ENCODE measurements around the gene PFN3.

The PFN3 gene

DNA sequence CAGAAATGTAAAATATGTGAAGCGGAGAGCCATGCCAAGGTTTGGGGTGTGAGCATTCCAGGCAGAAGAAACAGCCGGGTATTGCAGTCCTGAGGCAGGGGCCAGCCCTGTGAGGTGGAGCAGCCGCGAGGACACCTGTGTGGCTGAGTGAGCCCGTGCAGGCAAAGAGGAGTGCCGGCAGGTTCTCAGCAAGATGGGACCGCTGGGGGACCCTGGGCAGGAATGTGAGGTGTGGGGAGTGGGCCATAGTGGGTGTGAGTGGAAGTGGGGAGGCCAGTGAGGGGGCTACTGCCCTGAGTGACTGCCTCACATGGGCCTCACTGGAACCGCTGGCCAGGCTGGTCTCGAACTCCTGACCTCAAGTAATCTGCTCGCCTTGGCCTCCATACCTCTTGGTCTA lies 38.0 kb upstream of the PFN3 start:
- no peak for DNase-seq (ENCODE audit: low read depth, low spot score)

DNA sequence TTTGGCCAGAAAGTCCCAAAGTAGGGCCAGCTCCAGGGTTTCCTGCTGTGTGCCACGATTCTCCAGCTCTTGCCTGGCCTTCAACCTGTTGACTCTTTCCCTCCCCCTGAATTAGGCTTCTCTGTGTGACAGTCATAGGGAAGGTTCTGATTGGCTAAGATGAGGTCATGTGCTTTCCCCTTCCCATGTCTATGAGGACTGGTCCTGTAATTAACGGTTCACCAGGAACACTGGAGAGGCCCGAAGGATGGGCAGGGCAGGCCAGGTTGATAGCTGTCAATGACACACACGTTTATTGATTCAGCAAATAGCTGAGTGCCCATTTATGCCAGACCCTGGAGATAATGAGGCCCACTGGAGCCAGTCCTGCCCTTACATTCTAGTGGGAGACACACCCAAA lies 37.2 kb upstream of the PFN3 start:
- no peak for DNase-seq (ENCODE audit: low read depth, low spot score)

DNA sequence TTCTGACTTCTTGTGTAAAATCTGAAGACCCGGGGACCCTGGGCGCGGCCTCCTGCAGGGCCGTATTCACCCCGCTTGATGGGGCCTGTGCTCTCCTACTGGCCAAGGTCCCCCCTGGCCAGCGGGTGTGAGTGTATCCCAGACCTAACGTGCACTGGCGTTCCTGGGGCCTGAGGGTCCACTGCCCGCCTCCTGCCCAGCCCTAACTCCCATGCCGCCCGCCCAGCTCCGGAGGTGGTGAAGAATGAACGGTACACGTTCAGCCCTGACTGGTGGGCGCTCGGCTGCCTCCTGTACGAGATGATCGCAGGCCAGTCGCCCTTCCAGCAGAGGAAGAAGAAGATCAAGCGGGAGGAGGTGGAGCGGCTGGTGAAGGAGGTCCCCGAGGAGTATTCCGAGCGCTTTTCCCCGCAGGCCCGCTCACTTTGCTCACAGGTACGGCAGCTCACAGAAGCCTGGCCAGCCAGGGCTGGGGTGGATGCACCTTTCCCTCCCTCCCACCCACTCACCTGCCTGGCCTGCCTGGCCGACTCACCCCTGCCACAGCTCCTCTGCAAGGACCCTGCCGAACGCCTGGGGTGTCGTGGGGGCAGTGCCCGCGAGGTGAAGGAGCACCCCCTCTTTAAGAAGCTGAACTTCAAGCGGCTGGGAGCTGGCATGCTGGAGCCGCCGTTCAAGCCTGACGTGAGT lies 35.5 kb upstream of the PFN3 start:
- DNase-seq (ENCODE audit: low read depth, low spot score), result no peak

DNA sequence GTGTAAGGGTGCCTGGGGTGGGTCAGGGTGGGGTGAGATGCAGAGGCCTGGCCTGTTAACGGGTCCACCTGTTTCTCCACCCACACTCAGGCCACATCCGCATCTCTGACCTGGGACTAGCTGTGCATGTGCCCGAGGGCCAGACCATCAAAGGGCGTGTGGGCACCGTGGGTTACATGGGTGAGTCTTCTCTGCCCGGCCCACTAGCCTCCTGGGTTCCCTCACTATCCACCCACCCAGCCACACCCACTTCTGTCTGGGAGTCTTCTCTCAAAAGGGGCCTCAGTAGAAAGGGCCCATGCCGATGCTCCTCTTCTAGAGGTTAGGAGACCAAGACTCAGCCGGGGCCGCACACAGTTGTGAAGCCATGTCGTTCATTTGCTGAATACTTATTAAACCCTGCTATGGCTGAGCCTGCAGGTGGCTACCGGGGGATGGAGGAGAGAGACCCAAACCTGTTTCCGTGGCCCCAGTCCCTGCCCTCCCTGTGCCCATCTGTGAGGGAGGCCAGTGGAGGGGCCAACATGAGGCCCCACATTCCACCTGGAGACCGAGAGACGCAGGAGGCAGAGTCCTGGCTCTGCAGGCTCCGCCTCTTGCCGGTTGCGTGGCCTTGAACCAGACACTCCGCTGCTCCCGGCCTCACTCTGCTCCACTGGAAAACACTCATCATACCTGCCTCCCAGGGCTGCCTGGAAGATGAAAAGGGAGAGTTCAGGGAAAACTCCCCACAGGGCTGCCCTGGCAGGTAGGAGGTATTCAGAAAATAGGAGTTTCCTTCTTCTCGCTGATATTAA lies 34.7 kb upstream of the PFN3 start:
- no peak for DNase-seq (ENCODE audit: low read depth, low spot score)

DNA sequence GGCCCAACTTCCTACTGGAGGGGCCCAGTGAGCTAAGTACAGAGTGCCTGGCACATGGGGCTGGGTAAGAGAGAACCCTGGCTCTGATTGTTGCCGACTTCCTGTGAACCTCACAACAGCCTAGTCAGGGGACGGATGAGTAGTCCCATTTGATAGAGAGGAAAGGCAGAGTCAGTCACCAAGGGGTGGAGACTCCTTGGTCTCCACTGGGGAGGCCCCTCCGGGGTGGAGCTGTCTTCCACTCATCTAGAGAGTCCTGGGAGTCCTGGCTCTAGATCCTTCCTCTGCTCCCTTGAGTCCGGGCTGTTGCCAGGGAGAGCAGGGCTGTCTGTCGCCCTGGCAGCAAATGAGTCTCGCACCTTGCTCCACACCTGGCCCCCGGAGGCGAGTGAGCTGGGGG lies 34.0 kb upstream of the PFN3 start:
- no peak for DNase-seq (ENCODE audit: low read depth, low spot score)

DNA sequence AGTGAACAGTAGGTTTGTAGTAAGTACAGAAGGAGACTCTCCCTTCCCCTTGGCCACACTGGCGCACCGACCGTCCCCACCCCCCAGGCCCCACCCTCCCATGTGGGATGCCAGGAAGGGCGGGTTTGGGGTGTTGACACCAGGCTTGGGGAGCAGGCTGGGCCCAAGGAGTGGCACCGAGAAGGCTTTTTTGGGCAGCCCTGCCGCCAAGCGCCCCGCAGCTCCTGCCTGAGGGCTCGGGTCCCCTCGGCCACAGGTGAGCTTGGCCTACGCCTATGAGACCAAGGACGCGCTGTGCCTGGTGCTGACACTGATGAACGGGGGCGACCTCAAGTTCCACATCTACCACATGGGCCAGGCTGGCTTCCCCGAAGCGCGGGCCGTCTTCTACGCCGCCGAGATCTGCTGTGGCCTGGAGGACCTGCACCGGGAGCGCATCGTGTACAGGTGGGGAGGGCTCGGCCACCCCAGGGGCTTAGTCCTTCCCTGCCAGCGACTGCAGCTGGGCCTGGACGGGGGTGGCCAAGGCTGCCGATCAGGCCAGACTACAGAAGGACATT lies 33.3 kb upstream of the PFN3 start:
- DNase-seq (ENCODE audit: low read depth, low spot score), result no peak

DNA sequence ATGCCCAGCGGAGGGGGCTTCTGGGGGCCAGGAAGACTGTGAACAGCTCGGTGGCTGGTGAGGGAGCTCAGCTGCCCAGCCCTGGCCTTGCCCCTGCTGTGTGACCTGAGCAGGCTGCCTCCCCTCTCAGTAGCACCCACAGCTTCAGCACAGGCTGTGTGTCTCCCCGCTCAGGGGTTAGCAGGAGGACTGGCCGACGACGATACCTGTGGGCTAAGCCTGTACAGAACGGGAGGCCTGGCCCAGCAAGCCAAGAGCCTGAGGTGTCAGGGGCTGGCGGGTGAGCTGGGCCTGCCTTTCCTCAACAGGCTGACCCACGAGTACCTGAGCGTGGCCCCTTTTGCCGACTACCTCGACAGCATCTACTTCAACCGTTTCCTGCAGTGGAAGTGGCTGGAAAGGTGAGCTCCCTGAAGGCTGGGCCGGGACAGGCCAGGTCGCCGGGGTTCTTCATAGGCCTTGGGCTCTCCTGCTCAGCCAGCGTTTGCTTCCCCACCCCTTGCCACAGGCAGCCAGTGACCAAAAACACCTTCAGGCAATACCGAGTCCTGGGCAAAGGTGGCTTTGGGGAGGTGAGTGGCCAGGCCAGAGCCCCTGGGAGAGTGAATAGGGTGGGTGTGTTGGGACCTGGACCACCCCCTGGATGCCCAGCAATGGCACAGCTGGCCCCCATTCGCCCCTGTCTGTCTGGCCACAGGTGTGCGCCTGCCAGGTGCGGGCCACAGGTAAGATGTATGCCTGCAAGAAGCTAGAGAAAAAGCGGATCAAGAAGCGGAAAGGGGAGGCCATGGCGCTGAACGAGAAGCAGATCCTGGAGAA lies 32.6 kb upstream of the PFN3 start:
- DNase-seq (ENCODE audit: low read depth, low spot score), result no peak

DNA sequence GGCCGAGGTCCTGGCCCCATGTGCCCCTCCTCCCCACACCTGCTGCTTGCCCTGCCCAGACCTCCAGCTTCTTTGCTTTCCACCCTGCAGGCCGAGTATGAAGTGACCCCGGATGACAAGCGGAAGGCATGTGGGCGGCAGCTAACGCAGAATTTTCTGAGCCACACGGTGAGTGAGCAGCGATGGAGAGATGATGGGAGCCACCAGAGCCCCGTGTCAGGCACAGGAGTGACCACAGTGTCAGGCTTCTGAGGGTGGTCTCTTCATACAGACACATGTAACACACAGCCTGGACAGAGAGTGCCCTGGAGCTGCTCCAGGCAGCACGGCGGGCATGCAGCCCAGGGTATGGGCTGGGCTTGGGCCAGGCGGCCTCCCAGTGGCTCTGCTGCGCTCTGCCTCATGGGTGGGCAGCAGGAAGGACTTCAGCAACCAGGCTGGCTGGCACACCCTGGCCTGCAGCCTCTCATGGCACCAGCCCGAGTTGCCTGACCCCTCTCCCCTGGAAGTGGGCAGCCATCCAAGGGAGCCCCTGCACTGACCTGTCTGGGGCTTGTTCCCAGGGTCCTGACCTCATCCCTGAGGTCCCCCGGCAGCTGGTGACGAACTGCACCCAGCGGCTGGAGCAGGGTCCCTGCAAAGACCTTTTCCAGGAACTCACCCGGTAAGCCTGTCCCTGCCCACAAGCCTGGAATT lies 31.8 kb upstream of the PFN3 start:
- DNase-seq (ENCODE audit: low read depth, low spot score), result no peak

DNA sequence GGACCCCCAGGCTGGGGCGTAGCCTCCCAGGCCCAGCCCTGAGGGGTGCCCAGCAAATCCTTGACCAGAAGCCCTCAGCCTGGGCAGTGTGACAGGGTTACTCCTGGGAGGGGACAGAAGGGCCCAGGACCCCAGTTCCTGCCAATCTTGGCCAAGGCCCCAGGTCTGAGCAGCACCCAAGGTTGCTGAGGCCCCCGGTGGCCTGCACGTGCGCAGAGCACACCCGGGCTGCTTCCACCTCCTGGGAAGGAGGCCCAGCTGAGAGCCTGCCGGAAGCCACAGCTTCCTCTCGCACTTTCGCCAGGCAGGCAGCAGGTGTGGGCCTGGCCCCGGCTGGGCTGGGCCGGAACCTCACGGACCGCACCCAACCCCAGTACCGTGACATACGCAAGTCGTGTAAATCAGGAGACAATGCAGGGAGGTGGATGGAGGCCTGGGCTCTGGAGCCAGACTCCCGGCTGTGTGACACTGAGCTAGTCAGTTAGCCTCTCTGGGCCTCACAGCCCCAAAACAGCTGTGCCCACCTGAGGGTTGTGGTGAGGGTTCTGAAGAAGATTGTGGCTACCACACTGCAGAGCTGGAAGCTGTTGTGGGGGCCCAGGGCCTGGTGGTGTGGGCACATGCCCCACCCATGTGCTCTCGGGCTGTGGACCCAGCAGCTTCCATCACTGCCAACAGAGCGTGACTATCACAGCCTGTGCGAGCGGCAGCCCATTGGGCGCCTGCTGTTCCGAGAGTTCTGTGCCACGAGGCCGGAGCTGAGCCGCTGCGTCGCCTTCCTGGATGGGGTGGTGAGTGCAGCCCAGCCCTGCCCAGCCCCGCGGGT lies 31.1 kb upstream of the PFN3 start:
- DNase-seq (ENCODE audit: low read depth, low spot score), result no peak

DNA sequence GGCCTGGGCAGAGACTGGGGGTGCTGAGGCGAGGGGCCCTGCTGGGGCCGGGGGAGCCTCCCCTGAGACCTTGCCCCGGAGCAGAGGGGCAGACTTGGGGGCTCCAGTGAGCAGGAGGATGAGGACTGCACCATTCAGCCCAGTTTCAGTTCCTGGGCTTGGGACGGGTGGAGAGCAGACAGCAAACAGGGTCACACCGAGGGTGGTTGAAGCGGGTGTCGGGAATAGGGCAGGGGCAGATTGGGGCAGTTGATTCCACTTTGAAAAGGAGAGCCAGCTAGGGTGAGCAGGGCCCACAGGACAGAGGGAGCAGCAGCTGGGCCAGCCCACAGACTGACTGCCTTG lies 30.5 kb upstream of the PFN3 start:
- no peak for DNase-seq (ENCODE audit: low read depth, low spot score)

DNA sequence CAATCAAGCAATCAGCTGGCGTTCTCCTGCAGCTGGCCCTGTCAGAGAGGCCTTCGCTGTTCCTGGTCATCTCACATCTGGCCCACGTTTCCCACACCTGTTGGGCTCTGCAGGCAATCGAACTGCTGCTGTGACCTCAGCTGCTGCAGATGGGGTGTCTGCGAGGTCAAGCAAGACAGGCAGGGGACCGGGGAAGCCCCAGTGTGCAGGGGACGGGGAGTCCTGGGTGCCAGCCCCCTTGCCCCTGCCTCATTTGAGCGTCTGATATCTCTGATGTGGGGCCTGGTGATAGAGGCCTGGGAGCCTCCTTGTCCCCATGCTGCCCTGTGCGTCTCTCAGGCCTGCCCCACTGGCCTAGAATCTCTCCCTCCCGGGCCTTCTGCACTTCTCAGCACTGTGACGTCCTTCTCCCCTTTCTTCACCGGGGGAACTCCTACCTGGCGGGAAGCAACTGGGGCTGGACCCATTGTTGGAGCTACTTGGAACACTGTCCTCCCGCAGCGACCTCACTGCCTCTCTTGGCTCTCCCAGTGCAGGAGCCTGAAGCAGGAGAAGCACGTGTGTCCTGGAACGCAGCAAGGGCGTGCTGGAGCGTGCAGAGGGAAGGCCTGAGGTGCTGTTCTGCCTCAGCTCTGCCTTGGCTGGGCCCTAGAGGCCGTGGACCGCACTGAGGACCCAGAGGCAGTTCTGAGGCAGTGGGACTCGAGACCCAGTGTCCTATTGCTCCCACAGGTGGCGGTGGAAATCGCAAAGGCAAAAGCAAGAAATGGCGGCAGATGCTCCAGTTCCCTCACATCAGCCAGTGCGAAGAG lies 29.9 kb upstream of the PFN3 start:
- no peak for DNase-seq (ENCODE audit: low read depth, low spot score)

DNA sequence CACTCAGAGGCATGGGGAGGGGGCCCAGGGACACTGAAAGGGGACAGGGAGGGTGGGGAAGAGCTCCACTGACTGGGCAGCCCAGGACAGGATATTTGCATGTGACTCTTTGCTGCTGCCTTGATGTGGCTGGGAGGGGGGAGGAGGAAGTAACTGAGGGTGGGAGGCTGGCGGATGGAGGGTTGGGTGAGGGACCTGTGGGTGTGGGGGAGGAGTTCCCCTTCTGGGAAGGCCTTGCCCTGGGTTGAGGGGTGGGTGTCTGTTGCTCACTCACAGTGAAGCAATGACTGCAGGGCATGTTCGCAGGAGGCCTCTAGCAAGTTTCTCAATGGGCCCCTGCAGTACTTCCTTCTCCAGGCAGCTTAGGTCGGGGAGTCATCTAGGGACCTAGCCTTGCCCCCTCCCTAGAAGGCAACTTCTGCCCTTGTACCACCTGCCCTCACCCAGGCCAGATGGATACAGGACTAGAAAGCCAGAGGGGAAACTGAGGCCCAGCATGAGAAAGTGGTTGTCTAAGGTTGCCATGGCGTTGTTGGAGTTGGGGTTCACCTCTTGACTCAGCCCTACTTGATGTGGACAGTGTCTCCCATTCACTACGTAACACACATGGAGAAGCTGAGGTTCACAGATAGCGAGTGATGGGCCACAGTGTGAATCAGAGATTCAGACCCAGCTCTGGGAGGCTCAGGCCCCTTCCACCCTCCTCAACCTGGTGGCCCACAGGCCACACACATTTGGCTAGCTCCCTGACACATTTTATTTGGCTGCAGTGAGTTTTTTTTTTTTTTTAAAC lies 29.0 kb upstream of the PFN3 start:
- DNase-seq (ENCODE audit: low read depth, low spot score), result no peak

DNA sequence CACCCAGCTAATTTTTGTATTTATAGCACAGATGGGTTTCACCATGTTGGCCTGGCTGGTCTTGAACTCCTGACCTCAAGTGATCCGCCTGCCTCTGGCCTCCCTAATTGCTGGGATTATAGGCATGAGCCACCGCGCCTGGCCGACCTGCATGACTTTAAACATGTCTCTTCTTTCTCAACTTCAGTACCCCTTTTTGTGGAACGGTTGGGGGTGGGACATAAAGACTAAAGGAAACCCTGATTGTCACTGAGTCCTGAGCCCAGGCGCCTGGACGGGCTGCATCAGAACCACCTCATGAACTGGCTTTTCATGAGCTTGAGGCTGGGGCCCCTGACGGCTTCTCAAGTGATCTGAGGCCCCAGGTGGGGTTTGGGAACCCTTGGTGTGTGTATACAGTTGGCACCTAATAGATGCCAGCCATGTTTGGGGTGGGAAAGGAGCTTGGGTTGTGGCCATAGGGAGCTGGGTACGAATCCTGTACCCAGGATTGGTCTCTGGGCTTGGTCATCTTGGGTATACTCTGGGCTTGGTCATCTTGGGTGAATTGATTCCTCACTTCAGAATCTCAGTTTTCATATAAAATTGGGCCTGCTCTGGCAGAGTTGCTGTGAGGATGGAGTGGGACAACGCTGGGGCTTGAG lies 28.2 kb upstream of the PFN3 start:
- no peak for DNase-seq (ENCODE audit: low read depth, low spot score)

DNA sequence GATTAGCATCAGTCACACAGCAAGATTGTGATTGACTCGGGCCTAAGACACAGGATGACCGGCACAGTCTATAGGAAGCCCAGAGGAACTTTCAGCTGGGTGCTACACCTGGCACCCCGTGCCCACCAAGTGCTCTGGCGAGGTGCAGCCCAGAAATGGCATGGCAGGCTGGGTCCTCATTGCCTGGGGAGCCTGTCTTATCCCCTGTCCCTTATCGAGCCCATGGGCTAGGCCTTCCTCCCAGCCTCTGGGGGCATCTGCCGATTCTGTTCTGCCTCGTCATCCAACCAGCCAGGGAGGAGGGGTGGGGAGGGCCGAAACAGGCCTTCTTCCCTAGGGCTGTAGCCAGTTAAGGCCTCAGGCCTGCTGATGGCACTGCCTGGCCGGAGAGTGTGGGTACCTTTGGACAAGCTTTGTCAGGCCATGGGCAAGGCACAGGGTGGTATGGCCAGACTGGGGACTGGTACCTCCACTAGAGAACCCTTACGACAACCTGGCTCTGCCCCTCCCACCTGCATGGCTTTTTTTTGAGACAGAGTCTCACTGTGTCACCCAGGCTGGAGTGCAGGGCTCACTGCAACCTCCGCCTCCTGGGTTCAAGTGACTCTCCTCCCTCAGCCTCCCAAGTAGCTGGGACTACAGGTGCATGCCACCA lies 27.6 kb upstream of the PFN3 start:
- no peak for DNase-seq (ENCODE audit: low read depth, low spot score)

DNA sequence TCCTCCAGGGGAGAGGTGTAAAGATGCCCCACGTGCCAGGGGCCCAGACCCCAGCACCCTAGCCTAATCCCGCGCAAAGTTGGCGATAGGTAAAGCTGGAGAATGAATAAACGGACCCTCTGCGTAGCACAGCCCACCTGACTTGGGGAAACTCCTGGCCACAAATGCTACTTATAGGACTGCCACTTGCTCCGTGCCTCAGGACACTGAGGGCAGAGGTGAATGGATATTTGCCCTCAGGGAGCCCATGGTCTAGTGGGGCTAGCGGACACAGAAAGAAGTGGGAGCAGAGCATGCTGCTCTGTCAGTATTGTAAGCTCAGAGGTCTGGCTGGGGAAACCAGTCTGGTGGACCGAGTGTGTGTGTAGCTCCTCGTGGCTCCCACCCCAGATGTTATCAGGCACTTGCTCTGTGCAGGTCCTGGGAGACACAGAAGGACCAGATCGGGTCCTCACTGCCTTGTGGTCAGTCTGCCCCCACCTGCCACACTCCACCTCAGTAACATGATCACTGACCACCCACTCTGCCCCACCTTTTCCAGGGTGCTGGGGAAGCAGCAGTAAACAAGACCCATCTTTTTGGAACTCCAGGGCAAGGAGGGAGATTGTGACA lies 26.9 kb upstream of the PFN3 start:
- DNase-seq (ENCODE audit: low read depth, low spot score), result no peak

DNA sequence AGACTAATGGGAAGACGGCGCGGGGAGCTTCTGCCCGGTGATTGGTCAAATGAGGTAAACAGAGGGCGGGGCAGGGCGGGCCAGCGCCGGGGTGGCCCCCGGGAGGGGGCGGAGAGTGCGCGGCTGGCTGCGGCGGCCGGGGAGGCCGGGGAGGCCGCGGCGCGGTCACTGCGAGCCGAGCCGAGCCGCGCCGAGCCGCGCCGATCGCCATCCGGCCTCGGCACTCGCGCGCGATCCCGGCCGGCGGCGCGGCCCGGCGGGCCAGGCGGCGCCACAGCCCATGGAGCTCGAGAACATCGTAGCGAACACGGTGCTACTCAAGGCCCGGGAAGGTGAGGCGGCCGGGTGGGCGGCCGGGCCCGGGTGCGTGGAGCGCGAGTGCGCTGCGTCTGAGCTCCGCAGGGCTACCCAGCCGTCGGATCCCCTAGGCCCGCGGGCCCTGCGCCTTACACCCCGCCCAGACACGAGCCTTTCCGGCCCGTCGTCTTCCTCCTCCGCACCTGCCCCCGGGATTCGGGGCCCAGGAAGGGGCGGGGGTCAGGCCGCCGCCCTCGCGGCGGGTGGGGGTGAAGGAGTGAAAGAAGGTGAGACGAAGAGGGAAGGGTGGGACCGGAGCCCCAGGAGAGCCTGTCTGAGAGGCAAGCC lies 26.2 kb upstream of the PFN3 start, which contains the start of gene GRK6:
Gene GRK6, plus strand, starts transcription at position 111 of the 645 bp plus-strand sequence. Its CDS starts 170 bp downstream, at position 281.
- DNase-seq (ENCODE audit: low read depth, low spot score), result no peak
